Glutamatergic neuron (in vitro differentiated cells): ENCODE data around the gene PLA1A. TPM values are rescaled to one million over a fixed set of nuclear protein-coding genes. Genes with fewer than 3 reads are reported as not detected.
A peak's percentile ranks its signal among the peaks of the same experiment; 100 is the strongest.

Source experiments
- DNase-seq: peaks from one replicate; pipeline ENCODE4 v3.0.0; 2022
- H3K27ac Mint-ChIP-seq: one replicate; pipeline ENCODE4 v1.8.0; 2020; ENCODE audit warnings: mild to moderate bottlenecking, mixed read lengths, inconsistent platforms; ENCODE audit not compliant: unreplicated experiment
- H3K27me3 Mint-ChIP-seq: one replicate; pipeline ENCODE4 v1.8.0; 2020; ENCODE audit warnings: mild to moderate bottlenecking, moderate library complexity, mixed read lengths, inconsistent platforms; ENCODE audit not compliant: unreplicated experiment
- H3K36me3 Mint-ChIP-seq: one replicate; pipeline ENCODE4 v1.8.0; 2020; ENCODE audit warnings: mild to moderate bottlenecking, mixed read lengths, inconsistent platforms; ENCODE audit not compliant: unreplicated experiment
- H3K4me1 Mint-ChIP-seq: one replicate; pipeline ENCODE4 v1.8.0; 2020; ENCODE audit warnings: mild to moderate bottlenecking, low read depth, mixed read lengths, inconsistent platforms; ENCODE audit not compliant: unreplicated experiment
- H3K4me3 Mint-ChIP-seq: one replicate; pipeline ENCODE4 v1.8.0; 2020; ENCODE audit warnings: mild to moderate bottlenecking, mixed read lengths, inconsistent platforms; ENCODE audit not compliant: unreplicated experiment
- H3K9me3 Mint-ChIP-seq: one replicate; pipeline ENCODE4 v1.8.0; 2020; ENCODE audit warnings: mild to moderate bottlenecking, moderate library complexity, mixed read lengths, inconsistent platforms; ENCODE audit not compliant: unreplicated experiment
- total RNA-seq: library from RNA; stranded (reverse); fragmentation: NEBNext Ultra II Directional; extraction: Animal tissue kit (Norgen Biotek cat#: 25700); gene quantifications from one replicate; pipeline ENCODE4 v1.2.1, GENCODE V29; 2021; ENCODE audit not compliant: unreplicated experiment
- TF ChIP-seq, protein P1 (sequence below): fragments of 200-600 bp; sonication (generic); IDR thresholded peaks from one replicate; pipeline ENCODE4 v1.5.0; 2021; ENCODE audit not compliant: partially characterized antibody, unreplicated experiment

PLA1A gene
- total RNA-seq, 1 donor from 2014 or later, result not detected

DNA sequence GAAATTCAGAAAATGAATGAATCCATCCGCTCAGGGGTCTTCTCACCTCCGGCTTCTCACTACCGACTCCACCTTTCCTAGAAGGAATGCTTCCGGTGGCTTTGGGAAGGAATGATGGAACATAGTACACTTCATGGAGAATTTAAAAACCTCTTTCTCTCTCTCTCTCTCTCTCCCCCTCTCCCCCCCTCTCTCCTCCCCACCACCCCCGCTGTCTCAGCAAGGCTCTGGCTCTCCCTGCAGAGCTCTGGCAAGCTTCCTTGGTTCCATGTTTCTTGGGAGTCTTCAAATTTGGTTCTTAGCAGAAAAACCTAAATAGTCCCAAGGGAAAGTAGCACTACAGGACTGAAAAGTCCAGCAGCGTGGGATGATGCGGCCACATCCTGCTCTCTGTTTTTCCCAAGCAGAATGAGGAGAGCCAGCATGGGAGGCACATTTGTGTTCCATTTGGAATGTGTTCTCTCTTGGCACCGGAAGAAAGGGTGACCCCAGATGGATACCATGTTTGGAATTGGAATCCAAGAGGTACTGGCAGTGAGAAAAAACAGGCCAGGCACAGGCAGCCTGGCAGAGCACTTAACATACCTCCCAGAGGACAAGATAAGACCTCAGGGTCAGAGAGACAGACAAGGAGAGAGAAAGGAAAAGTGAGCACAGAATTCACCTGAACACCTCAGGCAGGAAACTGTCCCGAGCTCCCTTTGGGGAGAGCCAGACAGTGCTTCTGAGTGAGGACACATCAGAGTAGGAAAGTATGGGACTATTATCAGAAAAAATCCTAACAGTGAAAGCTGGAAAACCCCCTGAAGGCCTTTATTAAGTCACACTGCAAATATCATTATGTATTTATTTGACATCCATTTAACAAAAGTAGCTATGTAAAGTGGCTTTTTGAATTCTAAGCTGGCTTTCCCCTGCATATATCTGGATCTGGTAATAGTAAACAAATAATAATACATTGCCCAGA lies 63.1 kb downstream of the PLA1A start, which contains the start of gene POPDC2:
Gene POPDC2 (minus strand): TSS at position 116 of the 967 bp plus-strand sequence. CDS start 166 bp downstream, outside the sequence.
- no peak for DNase-seq
- Mint-ChIP-seq H3K9me3 (no peaks in the 10 kb centered on the region), H3K27me3 (no peaks in the 10 kb centered on the region), H3K36me3 (no peaks in the 10 kb centered on the region), H3K27ac (peak within 1 kb of the TSS; percentile 28), H3K4me1 (peaks cover 3% of the 10 kb centered on the region), H3K4me3 (no peak within 1 kb of the TSS)
- TF ChIP-seq, protein P1, sequence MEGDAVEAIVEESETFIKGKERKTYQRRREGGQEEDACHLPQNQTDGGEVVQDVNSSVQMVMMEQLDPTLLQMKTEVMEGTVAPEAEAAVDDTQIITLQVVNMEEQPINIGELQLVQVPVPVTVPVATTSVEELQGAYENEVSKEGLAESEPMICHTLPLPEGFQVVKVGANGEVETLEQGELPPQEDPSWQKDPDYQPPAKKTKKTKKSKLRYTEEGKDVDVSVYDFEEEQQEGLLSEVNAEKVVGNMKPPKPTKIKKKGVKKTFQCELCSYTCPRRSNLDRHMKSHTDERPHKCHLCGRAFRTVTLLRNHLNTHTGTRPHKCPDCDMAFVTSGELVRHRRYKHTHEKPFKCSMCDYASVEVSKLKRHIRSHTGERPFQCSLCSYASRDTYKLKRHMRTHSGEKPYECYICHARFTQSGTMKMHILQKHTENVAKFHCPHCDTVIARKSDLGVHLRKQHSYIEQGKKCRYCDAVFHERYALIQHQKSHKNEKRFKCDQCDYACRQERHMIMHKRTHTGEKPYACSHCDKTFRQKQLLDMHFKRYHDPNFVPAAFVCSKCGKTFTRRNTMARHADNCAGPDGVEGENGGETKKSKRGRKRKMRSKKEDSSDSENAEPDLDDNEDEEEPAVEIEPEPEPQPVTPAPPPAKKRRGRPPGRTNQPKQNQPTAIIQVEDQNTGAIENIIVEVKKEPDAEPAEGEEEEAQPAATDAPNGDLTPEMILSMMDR, result no peak

DNA sequence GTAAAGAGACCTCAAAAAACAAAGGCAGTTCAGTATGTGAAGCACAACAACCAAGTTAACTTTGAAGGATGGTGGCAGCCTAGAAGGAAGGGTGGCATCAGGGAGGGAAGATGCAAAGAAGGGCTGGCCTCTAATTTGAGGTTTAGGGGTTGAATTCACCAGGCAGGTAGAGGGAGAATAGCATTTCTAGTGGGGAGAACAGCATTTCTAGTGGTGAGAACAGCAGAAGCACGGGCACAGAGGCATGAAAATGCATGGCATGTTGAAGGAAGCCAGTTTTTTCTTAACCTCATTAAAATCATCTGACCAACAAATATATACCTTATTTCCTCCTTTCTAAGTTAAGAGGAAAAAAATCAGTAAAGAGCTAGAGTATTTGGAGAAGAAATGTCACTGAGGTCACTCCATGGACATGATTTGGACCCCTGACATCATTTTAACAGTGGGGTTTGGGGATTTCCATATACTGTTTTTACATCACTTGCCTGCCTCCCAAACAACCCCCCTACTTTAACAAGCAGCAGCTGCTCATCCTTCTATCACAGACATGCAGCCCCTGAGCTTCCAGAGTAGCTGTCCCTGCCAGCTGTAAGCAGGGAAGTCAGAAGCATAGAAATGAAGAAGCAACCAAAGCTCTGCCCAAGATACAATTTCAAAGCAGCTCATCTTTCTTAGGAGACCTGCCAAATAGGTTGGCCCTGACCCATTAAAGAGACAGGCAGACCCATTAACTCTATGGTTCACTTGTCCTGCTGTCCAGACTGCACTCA lies 65.1 kb downstream of the PLA1A start:
- Mint-ChIP-seq H3K4me1 (peaks cover 3% of the 10 kb centered on the region), H3K27ac (no peak overlapping the region), H3K36me3 (no peaks in the 10 kb centered on the region), H3K27me3 (no peaks in the 10 kb centered on the region), H3K9me3 (no peaks in the 10 kb centered on the region), H3K4me3 (no peak overlapping the region)
- no peak for DNase-seq
- TF ChIP-seq, protein P1, result no peak

DNA sequence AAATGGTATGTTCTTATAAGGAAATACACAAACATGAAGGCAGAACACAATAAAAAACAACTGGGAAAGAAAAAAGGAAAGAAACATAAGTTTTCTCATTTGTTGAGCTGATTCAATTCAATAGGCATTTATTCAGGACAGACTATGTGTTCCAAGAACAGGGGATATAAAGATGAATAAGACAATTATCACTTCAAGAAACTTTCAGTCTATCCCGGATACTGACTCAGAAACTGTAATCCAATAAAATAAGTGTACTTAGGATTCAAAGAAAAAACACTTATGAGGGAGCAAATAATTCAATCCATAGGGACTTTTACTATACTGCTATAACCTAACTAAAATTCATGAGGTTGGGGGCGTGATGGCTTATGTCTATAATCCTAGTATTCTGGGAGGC lies 66.2 kb downstream of the PLA1A start:
- Mint-ChIP-seq H3K27ac (no peak overlapping the region), H3K4me3 (no peak overlapping the region), H3K4me1 (peaks cover 3% of the 10 kb centered on the region), H3K36me3 (no peaks in the 10 kb centered on the region), H3K27me3 (no peaks in the 10 kb centered on the region), H3K9me3 (no peaks in the 10 kb centered on the region)
- DNase-seq, result no peak
- TF ChIP-seq, protein P1, result no peak

DNA sequence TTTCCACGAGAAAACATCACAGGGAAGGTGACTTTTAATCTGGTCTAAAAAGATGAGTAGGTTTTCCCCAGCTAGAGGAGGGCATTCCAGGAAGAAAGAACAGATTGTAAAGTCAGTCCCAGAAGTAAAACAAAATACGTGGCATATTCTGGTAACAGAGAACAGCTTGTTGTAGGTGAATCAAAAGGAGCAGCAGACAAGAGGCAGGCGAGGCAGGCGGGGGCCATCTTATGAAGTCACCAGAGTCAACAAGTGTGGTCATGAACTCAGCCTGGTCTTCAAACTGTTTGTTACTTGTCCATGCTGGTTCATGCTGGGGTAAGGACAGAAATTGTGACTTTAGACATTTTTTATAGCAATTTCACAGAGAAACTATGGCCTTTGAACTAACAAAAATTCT lies 66.7 kb downstream of the PLA1A start:
- H3K36me3 Mint-ChIP-seq, result no peaks in the 10 kb centered on the region
- TF ChIP-seq, protein P1, result no peak
- H3K4me3 Mint-ChIP-seq, result no peak overlapping the region
- no peak overlapping the region for H3K27ac Mint-ChIP-seq
- H3K4me1 Mint-ChIP-seq, result peaks cover 3% of the 10 kb centered on the region
- H3K9me3 Mint-ChIP-seq, result no peaks in the 10 kb centered on the region
- H3K27me3 Mint-ChIP-seq, result no peaks in the 10 kb centered on the region
- no peak for DNase-seq
